ENCODE measurements around the gene LINC00237.

The LINC00237 gene

DNA sequence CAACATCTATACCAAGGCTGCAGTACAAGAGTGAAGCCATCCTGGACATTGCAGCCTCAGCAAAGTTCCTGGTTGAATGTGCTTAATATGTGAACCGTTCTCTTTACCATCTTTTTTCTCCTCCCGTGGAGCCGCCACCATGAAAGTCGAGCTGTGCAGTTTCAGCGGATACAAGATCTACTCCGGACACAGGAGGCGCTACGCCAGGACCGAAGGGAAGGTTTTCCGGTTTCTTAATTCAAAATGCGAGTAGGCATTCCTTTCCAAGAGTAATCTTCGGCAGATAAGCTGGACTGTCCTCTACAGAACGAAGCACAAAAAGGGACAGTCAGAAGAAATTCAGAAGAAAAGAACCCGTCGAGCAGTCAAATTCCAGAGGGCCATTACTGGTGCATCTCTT, 8.4 kb upstream of the LINC00237 start:
- DNase-seq (ENCODE audit: low read depth) = no peak
- no peak overlapping the region for H3K4me3 ChIP-seq (ENCODE audit: low read depth, low read length)
- TF ChIP-seq, protein P1, sequence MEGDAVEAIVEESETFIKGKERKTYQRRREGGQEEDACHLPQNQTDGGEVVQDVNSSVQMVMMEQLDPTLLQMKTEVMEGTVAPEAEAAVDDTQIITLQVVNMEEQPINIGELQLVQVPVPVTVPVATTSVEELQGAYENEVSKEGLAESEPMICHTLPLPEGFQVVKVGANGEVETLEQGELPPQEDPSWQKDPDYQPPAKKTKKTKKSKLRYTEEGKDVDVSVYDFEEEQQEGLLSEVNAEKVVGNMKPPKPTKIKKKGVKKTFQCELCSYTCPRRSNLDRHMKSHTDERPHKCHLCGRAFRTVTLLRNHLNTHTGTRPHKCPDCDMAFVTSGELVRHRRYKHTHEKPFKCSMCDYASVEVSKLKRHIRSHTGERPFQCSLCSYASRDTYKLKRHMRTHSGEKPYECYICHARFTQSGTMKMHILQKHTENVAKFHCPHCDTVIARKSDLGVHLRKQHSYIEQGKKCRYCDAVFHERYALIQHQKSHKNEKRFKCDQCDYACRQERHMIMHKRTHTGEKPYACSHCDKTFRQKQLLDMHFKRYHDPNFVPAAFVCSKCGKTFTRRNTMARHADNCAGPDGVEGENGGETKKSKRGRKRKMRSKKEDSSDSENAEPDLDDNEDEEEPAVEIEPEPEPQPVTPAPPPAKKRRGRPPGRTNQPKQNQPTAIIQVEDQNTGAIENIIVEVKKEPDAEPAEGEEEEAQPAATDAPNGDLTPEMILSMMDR (IDR thresholded peaks at IDR 0.05; ENCODE audit: insufficient read depth, low read depth, low read length, missing control alignments) = no peak

DNA sequence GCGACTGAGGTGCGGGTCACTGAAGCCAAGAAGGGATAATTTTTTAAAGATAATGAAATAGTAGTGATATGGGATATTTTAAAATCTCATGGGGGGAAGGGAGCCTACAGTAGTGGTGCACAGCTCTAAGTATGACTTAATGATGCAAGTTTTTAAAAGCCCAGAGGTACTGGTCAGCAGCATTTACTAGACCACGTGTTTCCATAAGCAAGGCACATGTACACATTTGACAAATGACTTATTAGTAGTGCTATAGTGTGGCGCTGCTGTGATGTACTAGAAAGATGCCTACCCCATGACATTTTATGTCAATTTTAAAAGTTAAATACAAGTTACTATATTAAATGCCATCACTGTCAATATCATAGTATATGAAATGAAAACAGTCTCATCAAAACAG, 7.5 kb upstream of the LINC00237 start:
- TF ChIP-seq, protein P1 (IDR thresholded peaks at IDR 0.05; ENCODE audit: insufficient read depth, low read depth, low read length, missing control alignments) = no peak
- H3K4me3 ChIP-seq (ENCODE audit: low read depth, low read length) = no peak overlapping the region
- no peak for DNase-seq (ENCODE audit: low read depth)

DNA sequence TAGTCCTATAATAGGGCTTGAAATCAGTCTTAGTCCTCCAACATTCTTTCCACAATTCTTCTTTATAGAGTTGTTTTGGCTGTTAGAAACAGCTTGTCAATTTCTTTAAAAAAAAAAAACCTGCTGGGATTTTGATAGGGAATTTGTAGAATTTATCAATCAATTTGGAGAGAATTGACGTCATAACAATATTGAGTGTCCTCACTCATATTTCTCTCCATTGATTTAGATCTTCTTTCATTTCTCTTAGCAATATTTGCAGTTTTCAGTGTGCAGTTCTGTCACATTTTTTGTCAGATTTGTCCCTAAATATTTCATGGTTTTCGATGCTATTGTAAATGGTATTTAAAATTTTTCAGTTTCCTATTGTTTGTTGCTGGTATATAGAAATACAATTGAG, 5.3 kb upstream of the LINC00237 start:
- H3K4me3 ChIP-seq (ENCODE audit: low read depth, low read length) = no peak overlapping the region
- DNase-seq (ENCODE audit: low read depth) = no peak
- TF ChIP-seq, protein P1 (IDR thresholded peaks at IDR 0.05; ENCODE audit: insufficient read depth, low read depth, low read length, missing control alignments) = no peak

DNA sequence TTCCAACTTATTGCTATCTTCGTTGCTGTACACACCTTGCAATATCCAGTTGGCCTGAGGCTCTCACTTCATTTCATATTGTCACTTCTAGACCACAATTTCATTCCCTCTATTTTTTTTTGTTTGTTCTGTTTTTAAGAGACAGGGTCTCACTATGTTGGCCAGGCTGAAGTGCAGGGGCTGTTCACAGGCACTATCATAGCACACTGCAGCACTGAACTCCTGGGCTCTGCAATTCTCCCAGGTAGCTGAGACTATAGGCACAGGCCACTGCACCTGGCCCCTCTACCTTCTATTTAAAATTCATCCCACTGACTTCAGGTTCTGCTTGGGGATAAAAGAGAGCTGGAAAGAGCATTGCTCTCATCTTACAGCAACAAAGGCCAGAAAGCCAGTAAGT, 4.7 kb upstream of the LINC00237 start:
- no peak for DNase-seq (ENCODE audit: low read depth)
- TF ChIP-seq, protein P1 (IDR thresholded peaks at IDR 0.05; ENCODE audit: insufficient read depth, low read depth, low read length, missing control alignments) = no peak
- H3K4me3 ChIP-seq (ENCODE audit: low read depth, low read length) = no peak overlapping the region

DNA sequence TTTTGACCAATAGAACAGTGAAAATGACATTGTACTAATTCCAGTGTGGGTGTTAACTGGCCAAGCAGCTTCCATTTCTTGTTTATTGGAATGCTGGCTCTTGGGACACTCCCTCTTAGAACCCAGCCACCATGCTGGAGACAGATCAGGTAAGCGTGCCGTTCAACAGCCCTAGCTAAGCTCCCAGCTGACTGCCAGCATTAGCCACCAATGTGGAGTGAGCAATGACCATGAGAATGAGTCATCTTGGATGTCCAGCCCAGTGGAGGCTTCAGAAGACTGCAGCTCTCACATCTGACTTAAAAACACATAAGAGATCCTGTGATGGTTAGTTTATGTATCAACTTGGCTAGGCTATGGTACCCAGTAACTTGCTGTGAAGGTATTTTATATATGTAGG, 3.0 kb upstream of the LINC00237 start:
- H3K4me3 ChIP-seq (ENCODE audit: low read depth, low read length) = no peak overlapping the region
- no peak for DNase-seq (ENCODE audit: low read depth)
- TF ChIP-seq, protein P1 (IDR thresholded peaks at IDR 0.05; ENCODE audit: insufficient read depth, low read depth, low read length, missing control alignments) = no peak

DNA sequence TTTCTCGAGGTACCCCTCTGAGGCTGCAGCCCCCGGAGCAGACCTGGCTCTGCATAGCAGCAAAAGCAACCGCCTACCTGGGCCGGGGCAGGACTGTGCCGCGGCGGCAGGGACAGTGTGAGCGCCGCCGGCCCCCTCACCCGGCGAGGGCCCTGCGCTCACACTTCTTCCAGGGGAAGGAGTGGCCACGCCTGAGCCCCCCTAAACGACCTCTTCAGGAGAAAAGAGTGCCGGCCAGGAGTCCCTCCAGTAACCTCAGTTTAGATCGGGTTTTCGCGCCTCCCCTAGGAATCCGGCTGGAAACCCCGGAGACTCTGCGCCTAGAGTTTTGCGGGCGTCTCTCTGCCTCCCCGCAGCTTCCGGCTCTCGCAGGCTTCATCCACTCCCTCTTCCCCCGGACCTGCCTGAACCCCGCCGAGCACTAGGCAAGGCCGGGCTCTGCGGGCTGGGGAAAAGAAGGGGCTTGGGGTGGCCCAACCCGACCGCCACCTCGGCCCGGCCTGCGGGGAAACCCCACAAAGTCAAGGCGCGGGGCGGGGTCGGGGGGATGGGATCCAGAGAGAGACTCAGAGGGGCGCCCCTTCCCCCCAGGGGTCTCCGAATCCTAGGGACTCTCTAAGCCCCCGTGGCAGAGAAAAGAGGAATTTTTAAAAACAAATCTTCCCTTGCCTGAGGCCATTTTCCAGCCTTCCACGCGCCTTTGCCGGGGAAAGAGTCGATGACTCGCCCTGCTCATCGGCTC, 558 bp downstream of the LINC00237 start:
- TF ChIP-seq, protein P1 (IDR thresholded peaks at IDR 0.05; ENCODE audit: insufficient read depth, low read depth, low read length, missing control alignments) = no peak
- no peak overlapping the region for H3K4me3 ChIP-seq (ENCODE audit: low read depth, low read length)

DNA sequence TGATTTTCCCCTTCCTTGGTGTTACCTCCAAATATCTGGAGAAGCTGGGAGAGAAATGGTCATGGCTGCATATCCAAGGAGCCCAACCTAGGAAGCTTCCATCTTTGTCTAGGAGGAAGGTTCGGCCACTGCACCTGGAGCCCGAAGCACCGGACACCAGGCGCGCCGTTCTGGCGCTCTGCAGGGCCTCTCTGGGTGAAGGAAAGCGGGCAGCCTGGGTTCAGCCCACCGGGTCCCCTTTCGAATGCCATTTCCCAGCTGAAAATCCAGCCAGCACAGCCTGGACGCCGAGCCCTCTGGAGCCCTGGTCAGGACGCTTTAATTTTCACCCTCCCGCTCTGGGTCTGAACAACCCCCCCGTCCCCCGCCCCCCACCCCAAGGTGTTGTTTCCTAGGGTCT, 1.2 kb downstream of the LINC00237 start:
- no peak for DNase-seq (ENCODE audit: low read depth)
- H3K4me3 ChIP-seq (ENCODE audit: low read depth, low read length) = no peak overlapping the region
- TF ChIP-seq, protein P1 (IDR thresholded peaks at IDR 0.05; ENCODE audit: insufficient read depth, low read depth, low read length, missing control alignments) = no peak

More for the DNA sequence above, 558 bp downstream of the LINC00237 start:
- no peak for DNase-seq (ENCODE audit: low read depth)

Data from GM12865 (cell line).